NCI-H69 (cell line): ENCODE measurements around the gene INSL3.
"Not testable (repeated sequence)": the region's sequence is repeated elsewhere in the genome, so short reads cannot be mapped to it uniquely, and the experiment has no call there.

Source experiments
- DNase-seq: peaks from one replicate; lab custom pipeline; 2025; lab: John Stamatoyannopoulos, UW

The INSL3 gene

GRCh38 chr19:17812099-17812498 lies 9.2 kb downstream of the INSL3 start:
- no peak for DNase-seq

GRCh38 chr19:17811681-17812080 lies 9.6 kb downstream of the INSL3 start:
- DNase-seq = no peak

- DNase-seq = no peak
Measured at GRCh38 chr19:17811103-17811502, 10.2 kb downstream of the INSL3 start.

GRCh38 chr19:17807731-17808316 lies 13.5 kb downstream of the INSL3 start:
- DNase-seq = peak; percentile 46

GRCh38 chr19:17806945-17807344 lies 14.4 kb downstream of the INSL3 start:
- DNase-seq = no peak

GRCh38 chr19:17805427-17805826 lies 15.9 kb downstream of the INSL3 start:
- DNase-seq = no peak

- DNase-seq = peak; percentile 24
Measured at GRCh38 chr19:17803264-17803896, 17.9 kb downstream of the INSL3 start.

GRCh38 chr19:17802137-17802858 lies 19.0 kb downstream of the INSL3 start:
- no peak for DNase-seq

- not testable (repeated sequence) for DNase-seq
Measured at GRCh38 chr19:17798599-17798998, 22.7 kb downstream of the INSL3 start.

GRCh38 chr19:17797424-17798201 lies 23.7 kb downstream of the INSL3 start:
- peak; percentile 26 for DNase-seq

- DNase-seq = no peak
Measured at GRCh38 chr19:17796838-17797423, 24.4 kb downstream of the INSL3 start.

GRCh38 chr19:17796013-17796837 lies 25.1 kb downstream of the INSL3 start:
- no peak for DNase-seq

- no peak for DNase-seq
Measured at GRCh38 chr19:17795495-17795856, 25.8 kb downstream of the INSL3 start.

GRCh38 chr19:17794731-17795494 lies 26.4 kb downstream of the INSL3 start, which contains the start of gene B3GNT3:
TSS of gene B3GNT3 (plus strand) at chr19:17795138. CDS start at chr19:17807808, 12,670 bp downstream.
- peak; percentile 90 for DNase-seq

- no peak for DNase-seq
Measured at GRCh38 chr19:17794412-17794730, 26.9 kb downstream of the INSL3 start.

GRCh38 chr19:17790059-17790780 lies 31.1 kb downstream of the INSL3 start:
- DNase-seq = peak; percentile 76

GRCh38 chr19:17788632-17789031 lies 32.7 kb downstream of the INSL3 start:
- no peak for DNase-seq

GRCh38 chr19:17787274-17787913 lies 33.9 kb downstream of the INSL3 start:
- DNase-seq = peak; percentile 38
